GM12878 (cell line): ENCODE measurements around the gene EMP1. TPM values are rescaled to one million over a fixed set of nuclear protein-coding genes. Genes with fewer than 3 reads are reported as not detected.

Experiments
- ATAC-seq: fragments of 200-7000 bp; cut with Tn5 transposase; 3 replicates; pipeline ENCODE4 v1.9.1; 2020; ENCODE audit warnings: mild to moderate bottlenecking, moderate library complexity
- BruUV-seq: library from RNA; stranded (reverse); fragments of 400-500 nt; replicated peaks from 2 replicates; lab custom pipeline; 2021; lab: Mats Ljungman, UMichigan
- CTCF ChIA-PET: fragments of 300-600 bp; sonication (Branson Sonifier 250); formaldehyde crosslinking; extraction: SDS; loops from one replicate; lab custom pipeline; 2021; ENCODE audit warnings: inconsistent platforms; lab: Yijun Ruan, JAX
- POLR2A ChIA-PET: fragments of 350-600 bp; formaldehyde crosslinking; extraction: SDS; loops from one replicate; lab custom pipeline; 2021; ENCODE audit warnings: inconsistent platforms; lab: Charles Lee
- RAD21 ChIA-PET: fragments of 300-600 bp; sonication (Branson Sonifier 250); formaldehyde crosslinking; loops from one replicate; lab custom pipeline; 2023; ENCODE audit warnings: antibody characterized with exemption; ENCODE audit not compliant: unreplicated experiment; lab: Charles Lee
- SMC1A ChIA-PET: fragments of 300-600 bp; sonication (Branson Sonifier 250); formaldehyde crosslinking; loops from one replicate; lab custom pipeline; 2023; ENCODE audit not compliant: unreplicated experiment, uncharacterized antibody; lab: Charles Lee
- DNase-seq: peaks from one replicate; pipeline ENCODE4 v3.0.0-alpha.2; 2011; ENCODE audit warnings: low read depth, low spot score
- FAIRE-seq: peaks from 3 replicates; lab custom pipeline; 2011; peaks lifted over from hg19 to GRCh38; lab: Jason Lieb, UNC
- H2AFZ ChIP-seq: 2 replicates; pipeline ENCODE4 v1.6.0; 2011; ENCODE audit warnings: low read depth, low read length, control low read depth; ENCODE audit not compliant: control insufficient read depth
- H3K27ac ChIP-seq: 2 replicates; pipeline ENCODE4 v1.5.1; 2011; ENCODE audit warnings: control low read depth; ENCODE audit not compliant: control insufficient read depth, insufficient read depth
- H3K27me3 ChIP-seq, 2 experiments: replicated peaks in 1 of 2; 2 replicates each; pipeline versions ENCODE4 v1.6.0 to v1.6.1; 2011; ENCODE audit warnings: low read length in 1 of 2; ENCODE audit not compliant: control insufficient read depth in 2 of 2, insufficient read depth in 2 of 2
- H3K36me3 ChIP-seq, 2 experiments: 2 replicates each; pipeline ENCODE4 v1.5.1; 2011; ENCODE audit warnings: low read length in 1 of 2; ENCODE audit not compliant: control insufficient read depth in 2 of 2, insufficient read depth in 2 of 2
- H3K4me1 ChIP-seq: 2 replicates; pipeline ENCODE4 v1.6.1; 2011; ENCODE audit warnings: mild to moderate bottlenecking, low read length, moderate library complexity, mixed read lengths; ENCODE audit not compliant: control insufficient read depth, insufficient read depth
- H3K4me2 ChIP-seq: 2 replicates; pipeline ENCODE4 v1.6.0; 2011; ENCODE audit warnings: control low read depth; ENCODE audit not compliant: control insufficient read depth, insufficient read depth
- H3K4me3 ChIP-seq: fragments of 200-600 bp; sonication (generic); 2 replicates; pipeline ENCODE4 v1.5.1; 2016
- H3K79me2 ChIP-seq: 2 replicates; pipeline ENCODE4 v1.6.0; 2011; ENCODE audit warnings: low read length; ENCODE audit not compliant: control insufficient read depth, insufficient read depth
- H3K9ac ChIP-seq: 2 replicates; pipeline ENCODE4 v1.8.0; 2011; ENCODE audit warnings: low read length, control low read depth, mixed read lengths; ENCODE audit not compliant: control insufficient read depth, insufficient read depth
- H3K9me3 ChIP-seq: replicated peaks from 3 replicates; pipeline ENCODE4 v1.5.1; 2011; ENCODE audit warnings: mild to moderate bottlenecking, low read length; ENCODE audit not compliant: control insufficient read depth, insufficient read depth
- H4K20me1 ChIP-seq: 2 replicates; pipeline ENCODE4 v1.6.0; 2011; ENCODE audit not compliant: control insufficient read depth, insufficient read depth
- ASH2L ChIP-seq: fragments of 300-600, 200-600 bp; sonication (generic); IDR thresholded peaks from 2 replicates; pipeline ENCODE4 v1.6.1; 2017; ENCODE audit warnings: low read depth, mild to moderate bottlenecking, borderline replicate concordance
- CHD2 ChIP-seq: IDR thresholded peaks from 2 replicates; pipeline ENCODE4 v1.6.1; 2011; ENCODE audit warnings: low read depth, low read length, improper control_type of control experiment, borderline replicate concordance
- MTA3 ChIP-seq: IDR thresholded peaks from 2 replicates; pipeline ENCODE4 v1.6.1; 2012; ENCODE audit warnings: low read length, inconsistent platforms, borderline replicate concordance
- NFIC ChIP-seq: IDR thresholded peaks from 2 replicates; pipeline ENCODE4 v1.6.1; 2012; ENCODE audit warnings: low read depth, mild to moderate bottlenecking, inconsistent platforms, low read length, moderate library complexity
- RAD21 ChIP-seq: IDR thresholded peaks from 2 replicates; pipeline ENCODE4 v1.6.1; 2011; ENCODE audit warnings: mild to moderate bottlenecking, low read depth, low read length, moderate library complexity; ENCODE audit not compliant: insufficient read depth
- RAD51 ChIP-seq: fragments of 450-650 bp; IDR thresholded peaks from 2 replicates; pipeline ENCODE4 v1.6.1; 2016; ENCODE audit warnings: moderate library complexity, mild to moderate bottlenecking, inconsistent platforms
- SPI1 ChIP-seq: IDR thresholded peaks from 2 replicates; pipeline ENCODE4 v1.6.1; 2011; ENCODE audit warnings: low read depth, mild to moderate bottlenecking, low read length, moderate library complexity, borderline replicate concordance; ENCODE audit not compliant: insufficient read depth
- SREBF2 ChIP-seq: IDR thresholded peaks from 2 replicates; pipeline ENCODE4 v1.6.1; 2012; ENCODE audit warnings: mild to moderate bottlenecking, low read length
- SUZ12 ChIP-seq: fragments of 200-600 bp; sonication (generic); IDR thresholded peaks from one replicate; pipeline ENCODE4 v1.6.1; 2018; ENCODE audit warnings: antibody characterized with exemption, mild to moderate bottlenecking; ENCODE audit not compliant: unreplicated experiment
- ZBTB33 ChIP-seq: fragments of 450-650 bp; IDR thresholded peaks from 2 replicates; pipeline ENCODE4 v1.6.1; 2017; ENCODE audit warnings: mild to moderate bottlenecking
- WGBS: methylation state at CpG from one replicate; pipeline ENCODE4 v1.1.6; 2016; ENCODE audit warnings: low lambda C conversion rate; ENCODE audit not compliant: insufficient replicate concordance, insufficient coverage; ENCODE audit errors: missing lambda C conversion rate; 5-methylcytosine and 5-hydroxymethylcytosine counted together
- in situ Hi-C: fragments of 300-500 bp; cut with MboI; formaldehyde crosslinking; loops from 9 replicates; pipeline ENCODE4 v1.14.3; 2018; ENCODE audit warnings: mixed read lengths
- intact Hi-C: fragments of 100-400 bp; cut with micrococcal nuclease; formaldehyde crosslinking; loops from one replicate; pipeline ENCODE4 v1.14.2; 2022; ENCODE audit not compliant: unreplicated experiment
- polyA plus RNA-seq, 11 experiments: library from polyadenylated mRNA; depleted of rRNA in 4 of 11; unstranded in 6 of 11; stranded (reverse) in 5 of 11; fragments of >200 nt; fragmentation: Nextera tagmentation in 4 of 11; fragmentation: Illumina TruSeq in 1 of 11; extraction: Ambion mirVana in 4 of 11; extraction: Trizol in 1 of 11; gene quantifications; 1 replicate in 1 of 11; 2 replicates in 10 of 11; pipeline versions ENCODE4 v1.2.1 to v1.2.3, GENCODE V29; 2011 to 2016; ENCODE audit warnings: inconsistent platforms in 2 of 11, missing spikeins in 2 of 11, low read depth in 1 of 11
- total RNA-seq, 4 experiments: library from RNA; depleted of rRNA in 3 of 4; stranded (reverse); fragments of >200 nt in 3 of 4; fragmentation: Illumina TruSeq in 1 of 4; extraction: Trizol in 1 of 4; gene quantifications; 2 replicates each; pipeline versions ENCODE4 v1.2.1 to v1.2.3, GENCODE V29; 2013 to 2021
- TF ChIP-seq, protein P1 (sequence below): fragments of 450-650 bp; IDR thresholded peaks from 2 replicates; pipeline ENCODE4 v1.6.1; 2017; ENCODE audit warnings: borderline replicate concordance
- TF ChIP-seq, protein P2 (sequence below): fragments of 450-650 bp; conservative IDR thresholded peaks from 2 replicates; pipeline ENCODE4 v1.6.1; 2017; ENCODE audit warnings: mild to moderate bottlenecking, moderate library complexity

EMP1 gene
- total and polyA plus RNA-seq, 10 of the 15 experiments (the other 5 are each of a cell fraction or from before 2014, with no cell fraction given): 0.09 to 0.90 (median 0.25) TPM; not detected in 1

GRCh38 chr12:13194401-13195110 is 2.0 kb upstream of the EMP1 start:
- ChIA-PET CTCF (no interaction called here), RAD21 (no interaction called here), POLR2A (no interaction called here), SMC1A (no interaction called here)
- DNase-seq: no peak
- WGBS: 22% methylated on average over 6 of the region's 6 CpGs
- no peak overlapping the region for H2AFZ ChIP-seq
- H3K79me2 ChIP-seq: no peaks in the 10 kb centered on the region
- no peak for TF ChIP-seq MTA3
- TF ChIP-seq SREBF2: no peak
- TF ChIP-seq, protein P1, sequence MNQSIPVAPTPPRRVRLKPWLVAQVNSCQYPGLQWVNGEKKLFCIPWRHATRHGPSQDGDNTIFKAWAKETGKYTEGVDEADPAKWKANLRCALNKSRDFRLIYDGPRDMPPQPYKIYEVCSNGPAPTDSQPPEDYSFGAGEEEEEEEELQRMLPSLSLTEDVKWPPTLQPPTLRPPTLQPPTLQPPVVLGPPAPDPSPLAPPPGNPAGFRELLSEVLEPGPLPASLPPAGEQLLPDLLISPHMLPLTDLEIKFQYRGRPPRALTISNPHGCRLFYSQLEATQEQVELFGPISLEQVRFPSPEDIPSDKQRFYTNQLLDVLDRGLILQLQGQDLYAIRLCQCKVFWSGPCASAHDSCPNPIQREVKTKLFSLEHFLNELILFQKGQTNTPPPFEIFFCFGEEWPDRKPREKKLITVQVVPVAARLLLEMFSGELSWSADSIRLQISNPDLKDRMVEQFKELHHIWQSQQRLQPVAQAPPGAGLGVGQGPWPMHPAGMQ: no peak
- no peak for TF ChIP-seq SPI1
- no peak for TF ChIP-seq ASH2L
- TF ChIP-seq RAD51: no peak
- no peak for TF ChIP-seq RAD21
- TF ChIP-seq, protein P2, sequence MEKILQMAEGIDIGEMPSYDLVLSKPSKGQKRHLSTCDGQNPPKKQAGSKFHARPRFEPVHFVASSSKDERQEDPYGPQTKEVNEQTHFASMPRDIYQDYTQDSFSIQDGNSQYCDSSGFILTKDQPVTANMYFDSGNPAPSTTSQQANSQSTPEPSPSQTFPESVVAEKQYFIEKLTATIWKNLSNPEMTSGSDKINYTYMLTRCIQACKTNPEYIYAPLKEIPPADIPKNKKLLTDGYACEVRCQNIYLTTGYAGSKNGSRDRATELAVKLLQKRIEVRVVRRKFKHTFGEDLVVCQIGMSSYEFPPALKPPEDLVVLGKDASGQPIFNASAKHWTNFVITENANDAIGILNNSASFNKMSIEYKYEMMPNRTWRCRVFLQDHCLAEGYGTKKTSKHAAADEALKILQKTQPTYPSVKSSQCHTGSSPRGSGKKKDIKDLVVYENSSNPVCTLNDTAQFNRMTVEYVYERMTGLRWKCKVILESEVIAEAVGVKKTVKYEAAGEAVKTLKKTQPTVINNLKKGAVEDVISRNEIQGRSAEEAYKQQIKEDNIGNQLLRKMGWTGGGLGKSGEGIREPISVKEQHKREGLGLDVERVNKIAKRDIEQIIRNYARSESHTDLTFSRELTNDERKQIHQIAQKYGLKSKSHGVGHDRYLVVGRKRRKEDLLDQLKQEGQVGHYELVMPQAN: no peak
- no peak for TF ChIP-seq NFIC
- TF ChIP-seq ZBTB33: no peak
- TF ChIP-seq SUZ12: no peak
- no peak for TF ChIP-seq CHD2
- peaks cover 2 to 9% of the 10 kb centered on the region in 2 experiments; a peak in 3 of 4 replicates for H3K27me3 ChIP-seq
- FAIRE-seq: no peak
- H3K4me2 ChIP-seq: no peak overlapping the region
- no peaks in the 10 kb centered on the region for H3K4me1 ChIP-seq
- H3K9me3 ChIP-seq: no peaks in the 10 kb centered on the region
- no peaks in the 10 kb centered on the region for H3K36me3 ChIP-seq
- H3K4me3 ChIP-seq: no peak overlapping the region
- H4K20me1 ChIP-seq: no peaks in the 10 kb centered on the region
- no peak for ATAC-seq
- no peak overlapping the region for H3K9ac ChIP-seq
- in situ Hi-C loops (no loop called here), intact Hi-C loops (no loop called here)
- no TSS peak for BruUV-seq
- no peak overlapping the region for H3K27ac ChIP-seq
